K562 (cell line): ENCODE measurements around the gene SLC34A1. TPM values are rescaled to one million over a fixed set of nuclear protein-coding genes. Genes with fewer than 3 reads are reported as not detected.
A peak's percentile ranks its signal among the peaks of the same experiment; 100 is the strongest.

Experiments used
- ATAC-seq: fragments of 200-7000 bp; cut with Tn5 transposase; 3 replicates; pipeline ENCODE4 v1.9.1; 2020; ENCODE audit warnings: moderate library complexity
- BruUV-seq: library from RNA; stranded (reverse); fragments of 400-500 nt; replicated peaks from 2 replicates; lab custom pipeline; 2021; lab: Mats Ljungman, UMichigan
- CTCF ChIA-PET: fragments of 300-600 bp; formaldehyde crosslinking; extraction: SDS; loops from one replicate; lab custom pipeline; 2021; ENCODE audit warnings: low intra/inter-chr PET ratio; lab: Yijun Ruan, JAX
- POLR2A ChIA-PET: fragments of 300-600, 350-650 bp; sonication (Branson Sonifier 250); formaldehyde crosslinking; extraction: SDS; loops from one replicate; lab custom pipeline; 2021; ENCODE audit warnings: antibody characterized with exemption, inconsistent platforms; lab: Yijun Ruan, JAX
- DNase-seq, 4 experiments: peaks; one replicate each; pipeline versions ENCODE4 v3.0.0 to v3.0.0-alpha.2; 2011 to 2018; ENCODE audit warnings: low spot score in 3 of 4, mixed read lengths in 3 of 4; ENCODE audit errors: extremely low read depth in 1 of 4
- FAIRE-seq: peaks from 2 replicates; lab custom pipeline; 2011; peaks lifted over from hg19 to GRCh38; lab: Jason Lieb, UNC
- H2AFZ ChIP-seq: 2 replicates; pipeline ENCODE4 v1.6.0; 2011; ENCODE audit warnings: low read depth, low read length, control low read depth, inconsistent platforms
- H3K27ac ChIP-seq: fragments of 200-600 bp; 3 replicates; pipeline ENCODE4 v1.8.0; 2011; ENCODE audit warnings: low read depth, mild to moderate bottlenecking, control low read depth, inconsistent platforms, low read length, moderate library complexity, mixed read lengths; ENCODE audit errors: extremely low read depth
- H3K27me3 ChIP-seq, 2 experiments: fragments of 300-600 bp in 1 of 2; 2 replicates in 1 of 2; 3 replicates in 1 of 2; pipeline versions ENCODE4 v1.6.0 to v1.8.0; 2011; ENCODE audit warnings: inconsistent platforms in 2 of 2, low read length in 2 of 2, mild to moderate bottlenecking in 1 of 2, mixed read lengths in 1 of 2, moderate library complexity in 1 of 2; ENCODE audit not compliant: control insufficient read depth in 2 of 2, insufficient read depth in 2 of 2
- H3K36me3 ChIP-seq: fragments of 300-600 bp; 3 replicates; pipeline ENCODE4 v1.8.0; 2011; ENCODE audit warnings: mild to moderate bottlenecking, low read length, inconsistent platforms; ENCODE audit not compliant: control insufficient read depth, insufficient read depth
- H3K4me1 ChIP-seq, 2 experiments: fragments of 200-600 bp in 1 of 2; replicated peaks in 1 of 2; 2 replicates in 1 of 2; 3 replicates in 1 of 2; pipeline versions ENCODE4 v1.5.1 to v1.8.0; 2011; ENCODE audit warnings: inconsistent platforms in 2 of 2, low read length in 2 of 2, mild to moderate bottlenecking in 1 of 2, mixed read lengths in 1 of 2, moderate library complexity in 1 of 2; ENCODE audit not compliant: control insufficient read depth in 2 of 2, insufficient read depth in 2 of 2
- H3K4me2 ChIP-seq: 2 replicates; pipeline ENCODE4 v1.6.1; 2011; ENCODE audit warnings: low read length, control low read depth, inconsistent platforms, mixed read lengths; ENCODE audit not compliant: insufficient read depth
- H3K4me3 ChIP-seq: fragments of 200-600 bp; sonication (generic), shearing (Covaris generic); 2 replicates; pipeline ENCODE4 v1.5.1; 2016; ENCODE audit warnings: control low read depth, inconsistent platforms
- H3K79me2 ChIP-seq: fragments of 200-600 bp; 3 replicates; pipeline ENCODE4 v1.8.0; 2011; ENCODE audit warnings: low read length, inconsistent platforms; ENCODE audit not compliant: control insufficient read depth, insufficient read depth
- H3K9ac ChIP-seq, 2 experiments: 2 replicates each; pipeline versions ENCODE4 v1.6.0 to v1.6.1; 2011; ENCODE audit warnings: low read depth in 2 of 2, low read length in 2 of 2, control low read depth in 1 of 2, inconsistent platforms in 1 of 2, mild to moderate bottlenecking in 1 of 2, mixed read lengths in 1 of 2; ENCODE audit not compliant: insufficient read depth in 1 of 2
- H3K9me1 ChIP-seq: one replicate; pipeline ENCODE4 v1.6.0; 2011; ENCODE audit warnings: inconsistent platforms, mild to moderate bottlenecking, low read length, moderate library complexity; ENCODE audit not compliant: control insufficient read depth, insufficient read depth
- H3K9me3 ChIP-seq: replicated peaks from 2 replicates; pipeline ENCODE4 v1.5.1; 2011; ENCODE audit warnings: low read depth, low read length, inconsistent platforms; ENCODE audit not compliant: control insufficient read depth, insufficient read depth
- H4K20me1 ChIP-seq: replicated peaks from 2 replicates; pipeline ENCODE4 v1.6.1; 2011; ENCODE audit warnings: low read length, inconsistent platforms, mixed read lengths; ENCODE audit not compliant: control insufficient read depth, insufficient read depth
- CBFB ChIP-seq: sonication (generic); formaldehyde crosslinking; IDR thresholded peaks from 2 replicates; pipeline ENCODE4 v1.4.0; 2020; ENCODE audit warnings: mild to moderate bottlenecking, missing genetic modification reagents
- FUS ChIP-seq: fragments of 200-400 bp; formaldehyde crosslinking; optimal IDR thresholded peaks from 2 replicates; pipeline ENCODE3; 2017; ENCODE audit warnings: low read depth, low read length
- MECOM ChIP-seq: fragments of 250-450 bp; sonication (Bioruptor Pico); IDR thresholded peaks from 2 replicates; pipeline ENCODE4 v1.8.0; 2022; ENCODE audit warnings: inconsistent platforms
- NBN ChIP-seq: fragments of 450-650 bp; IDR thresholded peaks from 2 replicates; pipeline ENCODE4 v1.6.1; 2016; ENCODE audit warnings: low read depth, mild to moderate bottlenecking
- WGBS: fragments of 100-300 bp; shearing (Covaris generic); methylation state at CpG from one replicate; pipeline ENCODE4 v1.1.6; 2016; ENCODE audit warnings: low coverage, mixed read lengths; ENCODE audit not compliant: insufficient coverage; ENCODE audit errors: missing lambda C conversion rate; 5-methylcytosine and 5-hydroxymethylcytosine counted together
- in situ Hi-C: fragments of 300-500 bp; cut with MboI; formaldehyde crosslinking; loops from 4 replicates; pipeline ENCODE4 v1.15.0; 2018; ENCODE audit warnings: inconsistent platforms, mixed read lengths
- intact Hi-C: fragments of 100-400 bp; cut with micrococcal nuclease; formaldehyde crosslinking; loops from 2 replicates; pipeline ENCODE4 v1.14.2; 2022
- polyA plus RNA-seq, 8 experiments: library from polyadenylated mRNA; depleted of rRNA in 4 of 8; stranded (reverse) in 5 of 8; unstranded in 3 of 8; fragments of >200 nt; fragmentation: Nextera tagmentation in 2 of 8; fragmentation: Illumina TruSeq in 1 of 8; extraction: Ambion mirVana in 2 of 8; extraction: Trizol in 1 of 8; gene quantifications; 2 replicates each; pipeline versions ENCODE4 v1.2.1 to v1.2.3, GENCODE V29; 2011 to 2014; ENCODE audit warnings: inconsistent platforms in 1 of 8, missing spikeins in 1 of 8
- total RNA-seq, 7 experiments: library from RNA; depleted of rRNA in 6 of 7; stranded (reverse); fragments of >200 nt in 6 of 7; fragmentation: Illumina TruSeq in 2 of 7; extraction: Trizol in 2 of 7; gene quantifications; 2 replicates each; pipeline versions ENCODE4 v1.2.1 to v1.2.3, GENCODE V29; 2011 to 2021; ENCODE audit warnings: low replicate concordance in 1 of 7
- TF ChIP-seq, protein P1 (sequence below): fragments of 450-650 bp; formaldehyde crosslinking; IDR thresholded peaks from 2 replicates; pipeline ENCODE4 v1.4.0; 2020; ENCODE audit warnings: mild to moderate bottlenecking

The SLC34A1 gene
- total and polyA plus RNA-seq, 9 of the 15 experiments (the other 6 are each of a cell fraction or from before 2014, with no cell fraction given) = not detected

DNA sequence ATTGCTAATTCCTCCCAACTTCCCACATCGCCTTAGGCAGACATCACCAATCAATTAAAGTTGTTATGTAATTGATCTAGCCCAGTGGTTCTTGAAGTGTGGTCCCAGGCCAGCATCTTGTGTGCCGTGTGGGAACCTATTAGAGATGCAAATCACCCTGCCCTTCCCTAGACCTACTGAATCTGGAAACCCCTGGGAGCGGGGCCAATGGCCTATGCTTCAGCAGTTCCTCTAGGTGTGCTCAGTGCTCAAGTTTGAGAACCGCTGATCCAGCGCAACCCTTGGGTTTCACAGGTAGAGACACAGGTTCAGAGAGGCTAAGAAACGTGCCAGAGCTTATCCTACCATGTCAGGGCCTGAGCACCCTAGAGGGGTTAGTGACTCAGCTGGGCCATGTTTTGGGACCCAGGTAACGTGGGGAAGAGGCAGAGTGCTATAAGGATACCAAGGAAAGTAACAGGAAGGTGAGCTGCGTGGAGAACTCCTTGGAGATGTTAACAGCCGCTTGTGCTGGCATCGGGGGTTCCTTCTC lies 4.4 kb downstream of the SLC34A1 start (continued):
- TF ChIP-seq FUS (no peak), MECOM (CRISPR knock-in tag) (no peak)
- TF ChIP-seq, protein P1, sequence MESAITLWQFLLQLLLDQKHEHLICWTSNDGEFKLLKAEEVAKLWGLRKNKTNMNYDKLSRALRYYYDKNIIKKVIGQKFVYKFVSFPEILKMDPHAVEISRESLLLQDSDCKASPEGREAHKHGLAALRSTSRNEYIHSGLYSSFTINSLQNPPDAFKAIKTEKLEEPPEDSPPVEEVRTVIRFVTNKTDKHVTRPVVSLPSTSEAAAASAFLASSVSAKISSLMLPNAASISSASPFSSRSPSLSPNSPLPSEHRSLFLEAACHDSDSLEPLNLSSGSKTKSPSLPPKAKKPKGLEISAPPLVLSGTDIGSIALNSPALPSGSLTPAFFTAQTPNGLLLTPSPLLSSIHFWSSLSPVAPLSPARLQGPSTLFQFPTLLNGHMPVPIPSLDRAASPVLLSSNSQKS = no peak

DNA sequence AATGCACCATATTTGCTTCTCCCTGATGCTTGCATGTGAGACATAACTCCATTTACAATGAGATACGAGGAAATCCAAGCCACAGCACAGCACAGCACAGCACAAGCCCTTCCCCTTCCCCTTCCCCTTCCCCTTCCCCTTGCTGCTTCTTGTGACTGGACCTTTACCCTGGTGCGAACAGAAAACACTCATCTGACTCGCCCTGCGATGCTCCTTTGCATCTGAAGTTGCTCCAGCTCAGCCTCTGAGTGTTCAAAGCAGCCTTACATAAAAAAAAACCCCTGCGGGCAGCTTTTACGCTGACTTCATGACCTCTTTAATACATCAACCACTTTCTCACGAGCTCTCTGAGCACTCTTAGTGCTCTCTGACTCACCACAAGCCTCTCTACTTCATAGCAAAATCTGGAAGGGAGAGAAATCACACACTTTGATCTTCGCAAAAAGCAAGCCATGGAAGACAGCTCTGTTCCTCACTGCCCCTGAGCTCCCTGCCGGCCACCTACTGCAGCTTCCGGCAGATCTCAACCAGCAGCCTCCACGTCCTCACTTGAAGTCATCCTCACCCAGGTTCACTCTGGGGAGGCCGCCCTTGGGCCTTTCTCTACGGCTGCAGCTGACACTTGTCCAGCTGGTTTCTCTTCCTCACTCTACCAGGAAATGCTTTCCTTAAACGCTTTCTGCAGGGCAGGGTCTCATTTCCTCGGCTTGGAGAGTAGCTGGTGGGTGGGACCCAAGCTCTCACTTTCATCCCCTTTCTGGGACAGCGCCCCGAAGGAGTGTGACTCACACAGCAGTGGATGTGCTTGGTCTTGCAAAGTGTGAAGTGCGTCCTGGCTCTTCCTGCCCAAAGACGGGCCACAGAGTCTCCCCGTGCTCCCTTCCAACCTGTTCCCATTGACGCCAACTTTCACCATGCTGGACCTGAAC lies 5.3 kb downstream of the SLC34A1 start:
- Histone ChIP-seq H3K4me1 (peaks cover 7 to 16% of the 10 kb centered on the region in 2 experiments; a peak in 3 of 5 replicates), H4K20me1 (no peaks in the 10 kb centered on the region), H3K79me2 (no peaks in the 10 kb centered on the region), H3K9ac (peak overlapping the region; percentile 3 to 57; a peak in 2 of 4 replicates)
- no peak for FAIRE-seq
- TF ChIP-seq CBFB (CRISPR knock-in tag) = 0 out of 2 replicates have a peak, but pooled peaks have one; percentile 6
- no peak for TF ChIP-seq NBN
- TF ChIP-seq, all 486 proteins: peak for 1
- Histone ChIP-seq H3K4me3 (no peak overlapping the region), H3K27ac (no peak overlapping the region), H3K9me1 (no peaks in the 10 kb centered on the region), H3K9me3 (no peaks in the 10 kb centered on the region), H3K27me3 (peaks cover 0 to 12% of the 10 kb centered on the region in 2 experiments; a peak in 2 of 5 replicates), H2AFZ (peak overlapping the region; percentile 94), H3K36me3 (no peaks in the 10 kb centered on the region), H3K4me2 (no peak overlapping the region)
- intact Hi-C loops (loop anchor here (1.0 kb wide), 3 partner anchors 19 to 71 kb away; no protein-coding TSS in a partner anchor), in situ Hi-C loops (loop anchor here (5.0 to 10.0 kb wide), 2 partner anchors 58 to 675 kb away; partner anchors contain the start of gene PRR7)
- ChIA-PET CTCF (interaction anchor here (0.6 to 4.6 kb wide), 7 partner anchors 20 to 111 kb away, joined by 3 to 78 read pairs (median 4); no protein-coding TSS in a partner anchor), POLR2A (interaction anchor here (0.5 to 2.0 kb wide), 6 partner anchors 14 to 47 kb away, joined by 3 to 7 read pairs (median 4); no protein-coding TSS in a partner anchor)
- no peak for DNase-seq
- BruUV-seq = no TSS peak
- WGBS = 55% methylated on average over 20 of the region's 21 CpGs
- ATAC-seq = no peak
